HepG2 (cell line): ENCODE measurements around the gene CFAP69. TPM values are rescaled to one million over a fixed set of nuclear protein-coding genes. Genes with fewer than 3 reads are reported as not detected.

ENCODE experiments used
- CBX5 ChIP-seq: sonication (generic); formaldehyde crosslinking; IDR thresholded peaks from 2 replicates; pipeline ENCODE4 v1.4.0; 2020; ENCODE audit warnings: missing genetic modification reagents, borderline replicate concordance
- CEBPG ChIP-seq: IDR thresholded peaks from 2 replicates; pipeline ENCODE4 v1.6.1; 2016
- ETV5 ChIP-seq: IDR thresholded peaks from 2 replicates; pipeline ENCODE4 v1.6.1; 2018; ENCODE audit warnings: missing biosample characterization, missing genetic modification reagents, inconsistent platforms, borderline replicate concordance
- GABPB1 ChIP-seq: IDR thresholded peaks from 2 replicates; pipeline ENCODE4 v1.6.1; 2016; ENCODE audit warnings: mild to moderate bottlenecking, missing genetic modification reagents, moderate library complexity, missing compliant biosample characterization
- HNRNPH1 ChIP-seq: fragments of 200-400 bp; formaldehyde crosslinking; optimal IDR thresholded peaks from 2 replicates; pipeline ENCODE3; 2017; ENCODE audit warnings: mild to moderate bottlenecking, low read depth, low read length
- KDM3A ChIP-seq: IDR thresholded peaks from 2 replicates; pipeline ENCODE4 v1.6.1; 2018; ENCODE audit warnings: low read depth, missing compliant biosample characterization
- KLF16 ChIP-seq, 2 experiments: sonication (generic) in 1 of 2; formaldehyde crosslinking in 1 of 2; IDR thresholded peaks; 2 replicates each; pipeline versions ENCODE4 v1.6.1 to v1.8.0; 2016 to 2023; ENCODE audit warnings: missing genetic modification reagents in 2 of 2, missing compliant biosample characterization in 1 of 2
- MBNL3 ChIP-seq: fragments of 250-450 bp; sonication (Bioruptor Pico); conservative IDR thresholded peaks from 2 replicates; pipeline ENCODE4 v1.8.0; 2022; ENCODE audit warnings: mild to moderate bottlenecking, inconsistent platforms
- MIER3 ChIP-seq: IDR thresholded peaks from 2 replicates; pipeline ENCODE4 v1.6.1; 2016; ENCODE audit warnings: missing compliant biosample characterization, borderline replicate concordance
- SAP130 ChIP-seq: IDR thresholded peaks from 2 replicates; pipeline ENCODE4 v1.6.1; 2016; ENCODE audit warnings: low read depth
- SP4 ChIP-seq: sonication (generic); formaldehyde crosslinking; IDR thresholded peaks from 2 replicates; pipeline ENCODE4 v1.8.1; 2023; ENCODE audit warnings: mild to moderate bottlenecking, missing genetic modification reagents
- TEAD3 ChIP-seq: optimal IDR thresholded peaks from 2 replicates; pipeline ENCODE3; 2016; ENCODE audit warnings: borderline replicate concordance
- U2AF1 ChIP-seq: fragments of 200-400 bp; formaldehyde crosslinking; optimal IDR thresholded peaks from 2 replicates; pipeline ENCODE3; 2017; ENCODE audit warnings: mild to moderate bottlenecking, low read depth, low read length
- ZMYM3 ChIP-seq: sonication (generic); formaldehyde crosslinking; IDR thresholded peaks from 2 replicates; pipeline ENCODE4 v1.5.1; 2020; ENCODE audit warnings: mild to moderate bottlenecking, missing genetic modification reagents
- ZNF343 ChIP-seq: sonication (generic); formaldehyde crosslinking; IDR thresholded peaks from 2 replicates; pipeline ENCODE4 v1.4.0; 2020; ENCODE audit warnings: mild to moderate bottlenecking, missing genetic modification reagents
- ZNF441 ChIP-seq: sonication (generic); formaldehyde crosslinking; IDR thresholded peaks from 2 replicates; pipeline ENCODE4 v1.7.0; 2021; ENCODE audit warnings: missing genetic modification reagents, borderline replicate concordance
- ZNF850 ChIP-seq: sonication (generic); formaldehyde crosslinking; conservative IDR thresholded peaks from 2 replicates; pipeline ENCODE4 v1.9.0; 2021; ENCODE audit warnings: mild to moderate bottlenecking, missing genetic modification reagents
- polyA plus RNA-seq, 8 experiments: library from polyadenylated mRNA; depleted of rRNA in 3 of 8; stranded (reverse) in 7 of 8; unstranded in 1 of 8; fragments of >200 nt; fragmentation: Illumina TruSeq in 4 of 8; extraction: Trizol in 4 of 8; gene quantifications; 2 replicates each; pipeline versions ENCODE4 v1.2.1 to v1.2.3, GENCODE V29; 2011 to 2016; ENCODE audit warnings: low read depth in 4 of 8, missing spikeins in 1 of 8, mixed read lengths in 1 of 8; ENCODE audit not compliant: insufficient read depth in 1 of 8
- total RNA-seq, 5 experiments: library from RNA; depleted of rRNA; stranded (reverse); fragments of >200 nt; fragmentation: Illumina TruSeq; extraction: Trizol; gene quantifications; 2 replicates each; pipeline ENCODE4 v1.2.3, GENCODE V29; 2016; ENCODE audit warnings: low read depth in 1 of 5
- TF ChIP-seq, protein P1 (sequence below): IDR thresholded peaks from 2 replicates; pipeline ENCODE4 v1.6.1; 2016; ENCODE audit warnings: low read depth
- TF ChIP-seq, protein P2 (sequence below): sonication (generic); formaldehyde crosslinking; IDR thresholded peaks from 2 replicates; pipeline ENCODE4 v1.4.0; 2020; ENCODE audit warnings: missing genetic modification reagents

Gene CFAP69
- total and polyA plus RNA-seq, 2 of the 13 experiments (the other 11 are each of a cell fraction or from before 2014, with no cell fraction given), result 2.2 to 4.0 TPM

DNA sequence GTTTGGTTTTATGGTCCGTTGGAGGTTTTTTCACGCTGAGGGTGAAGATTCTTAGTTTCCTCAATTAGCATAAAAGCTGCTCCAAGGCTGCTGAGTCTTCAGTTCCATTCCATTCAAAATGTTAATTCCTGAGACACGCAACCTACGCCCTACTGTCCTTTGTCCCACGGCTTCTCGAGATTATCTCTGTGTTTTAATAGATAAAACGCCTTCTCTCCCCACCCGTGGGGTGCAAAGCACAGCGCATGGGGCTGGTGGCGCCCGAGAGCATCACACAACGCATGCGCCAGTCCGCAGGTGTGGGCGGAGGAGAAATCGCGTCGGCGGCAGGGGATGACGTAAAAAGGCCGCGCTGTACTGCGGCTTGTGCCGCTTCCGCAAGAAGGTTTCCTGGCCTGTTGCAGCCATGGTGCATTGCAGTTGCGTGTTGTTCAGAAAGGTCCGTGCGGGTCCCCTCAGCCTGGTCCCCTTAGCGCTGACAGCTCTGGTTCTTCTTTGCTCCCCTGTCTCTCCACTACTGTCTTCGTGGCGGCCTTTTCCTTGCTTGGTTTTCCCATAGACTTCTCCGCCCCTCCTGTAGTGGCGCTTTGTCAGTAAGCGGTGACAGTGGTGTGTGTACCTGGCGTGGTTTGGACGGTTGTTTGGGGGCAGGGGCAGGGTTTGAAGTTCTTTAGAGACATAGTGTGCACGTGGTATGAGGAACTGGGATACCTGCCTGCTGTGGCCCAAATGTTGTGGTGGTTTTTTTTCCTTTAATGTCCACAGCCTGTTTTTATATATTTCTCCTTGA lies 101.6 kb downstream of the CFAP69 start, which contains the start of gene GTPBP10 (continued):
- TF ChIP-seq U2AF1 (peak; percentile 79), MIER3 (CRISPR knock-in tag) (0 out of 2 replicates have a peak, but pooled peaks have one; percentile 46), KLF16 (CRISPR knock-in tag; IDR thresholded peaks at IDR 0.05) (peak in 1 of 2 experiments; percentile 74; a peak in 2 of 4 replicates), ZNF850 (CRISPR knock-in tag) (no peak), ZNF441 (CRISPR knock-in tag) (peak; percentile 70; the same call in 1 of the 2 replicates), ZNF343 (CRISPR knock-in tag) (no peak), GABPB1 (CRISPR knock-in tag) (peak; percentile 92), CBX5 (CRISPR knock-in tag) (peak; percentile 45; the same call in 1 of the 2 replicates), ZMYM3 (0 out of 2 replicates have a peak, but pooled peaks have one; percentile 12), ETV5 (CRISPR knock-in tag) (no peak; the same call in 1 of the 2 replicates), HNRNPH1 (no peak), KDM3A (CRISPR knock-in tag) (0 out of 2 replicates have a peak, but pooled peaks have one; percentile 46), MBNL3 (CRISPR knock-in tag) (no peak), SAP130 (peak; percentile 99), TEAD3 (peak; percentile 29), CEBPG (peak; percentile 76), SP4 (CRISPR knock-in tag) (peak; percentile 86; the same call in 1 of the 2 replicates)
- TF ChIP-seq, protein P1, sequence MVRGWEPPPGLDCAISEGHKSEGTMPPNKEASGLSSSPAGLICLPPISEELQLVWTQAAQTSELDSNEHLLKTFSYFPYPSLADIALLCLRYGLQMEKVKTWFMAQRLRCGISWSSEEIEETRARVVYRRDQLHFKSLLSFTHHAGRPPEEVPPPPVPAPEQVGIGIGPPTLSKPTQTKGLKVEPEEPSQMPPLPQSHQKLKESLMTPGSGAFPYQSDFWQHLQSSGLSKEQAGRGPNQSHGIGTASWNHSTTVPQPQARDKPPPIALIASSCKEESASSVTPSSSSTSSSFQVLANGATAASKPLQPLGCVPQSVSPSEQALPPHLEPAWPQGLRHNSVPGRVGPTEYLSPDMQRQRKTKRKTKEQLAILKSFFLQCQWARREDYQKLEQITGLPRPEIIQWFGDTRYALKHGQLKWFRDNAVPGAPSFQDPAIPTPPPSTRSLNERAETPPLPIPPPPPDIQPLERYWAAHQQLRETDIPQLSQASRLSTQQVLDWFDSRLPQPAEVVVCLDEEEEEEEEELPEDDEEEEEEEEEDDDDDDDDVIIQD (CRISPR knock-in tag), result peak; percentile 81
- TF ChIP-seq, protein P2, sequence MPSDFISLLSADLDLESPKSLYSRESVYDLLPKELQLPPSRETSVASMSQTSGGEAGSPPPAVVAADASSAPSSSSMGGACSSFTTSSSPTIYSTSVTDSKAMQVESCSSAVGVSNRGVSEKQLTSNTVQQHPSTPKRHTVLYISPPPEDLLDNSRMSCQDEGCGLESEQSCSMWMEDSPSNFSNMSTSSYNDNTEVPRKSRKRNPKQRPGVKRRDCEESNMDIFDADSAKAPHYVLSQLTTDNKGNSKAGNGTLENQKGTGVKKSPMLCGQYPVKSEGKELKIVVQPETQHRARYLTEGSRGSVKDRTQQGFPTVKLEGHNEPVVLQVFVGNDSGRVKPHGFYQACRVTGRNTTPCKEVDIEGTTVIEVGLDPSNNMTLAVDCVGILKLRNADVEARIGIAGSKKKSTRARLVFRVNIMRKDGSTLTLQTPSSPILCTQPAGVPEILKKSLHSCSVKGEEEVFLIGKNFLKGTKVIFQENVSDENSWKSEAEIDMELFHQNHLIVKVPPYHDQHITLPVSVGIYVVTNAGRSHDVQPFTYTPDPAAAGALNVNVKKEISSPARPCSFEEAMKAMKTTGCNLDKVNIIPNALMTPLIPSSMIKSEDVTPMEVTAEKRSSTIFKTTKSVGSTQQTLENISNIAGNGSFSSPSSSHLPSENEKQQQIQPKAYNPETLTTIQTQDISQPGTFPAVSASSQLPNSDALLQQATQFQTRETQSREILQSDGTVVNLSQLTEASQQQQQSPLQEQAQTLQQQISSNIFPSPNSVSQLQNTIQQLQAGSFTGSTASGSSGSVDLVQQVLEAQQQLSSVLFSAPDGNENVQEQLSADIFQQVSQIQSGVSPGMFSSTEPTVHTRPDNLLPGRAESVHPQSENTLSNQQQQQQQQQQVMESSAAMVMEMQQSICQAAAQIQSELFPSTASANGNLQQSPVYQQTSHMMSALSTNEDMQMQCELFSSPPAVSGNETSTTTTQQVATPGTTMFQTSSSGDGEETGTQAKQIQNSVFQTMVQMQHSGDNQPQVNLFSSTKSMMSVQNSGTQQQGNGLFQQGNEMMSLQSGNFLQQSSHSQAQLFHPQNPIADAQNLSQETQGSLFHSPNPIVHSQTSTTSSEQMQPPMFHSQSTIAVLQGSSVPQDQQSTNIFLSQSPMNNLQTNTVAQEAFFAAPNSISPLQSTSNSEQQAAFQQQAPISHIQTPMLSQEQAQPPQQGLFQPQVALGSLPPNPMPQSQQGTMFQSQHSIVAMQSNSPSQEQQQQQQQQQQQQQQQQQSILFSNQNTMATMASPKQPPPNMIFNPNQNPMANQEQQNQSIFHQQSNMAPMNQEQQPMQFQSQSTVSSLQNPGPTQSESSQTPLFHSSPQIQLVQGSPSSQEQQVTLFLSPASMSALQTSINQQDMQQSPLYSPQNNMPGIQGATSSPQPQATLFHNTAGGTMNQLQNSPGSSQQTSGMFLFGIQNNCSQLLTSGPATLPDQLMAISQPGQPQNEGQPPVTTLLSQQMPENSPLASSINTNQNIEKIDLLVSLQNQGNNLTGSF, result no peak
